ENCODE data around the gene LARGE1. TPM values are rescaled to one million over a fixed set of nuclear protein-coding genes. Genes with fewer than 3 reads are reported as not detected.

The LARGE1 gene
- total RNA-seq, 1 donor from 2014 or later = 81.2 TPM

- Mint-ChIP-seq H3K27ac (ENCODE audit: unreplicated experiment) (no peak overlapping the region), H3K36me3 (ENCODE audit: unreplicated experiment) (peaks cover 13% of the 10 kb centered on the region), H3K4me3 (ENCODE audit: unreplicated experiment) (no peak overlapping the region), H3K9me3 (ENCODE audit: unreplicated experiment) (no peaks in the 10 kb centered on the region), H3K4me1 (ENCODE audit: low read depth, unreplicated experiment) (no peaks in the 10 kb centered on the region), H3K27me3 (ENCODE audit: unreplicated experiment) (no peaks in the 10 kb centered on the region)
- DNase-seq = no peak
- no peak for TF ChIP-seq CTCF (IDR thresholded peaks at IDR 0.05; ENCODE audit: partially characterized antibody, unreplicated experiment)
Measured at GRCh38 chr22:33352768-33353167, 567.5 kb downstream of the LARGE1 start.

GRCh38 chr22:33350961-33351360, 569.3 kb downstream of the LARGE1 start:
- Mint-ChIP-seq H3K4me3 (ENCODE audit: unreplicated experiment) (no peak overlapping the region), H3K27me3 (ENCODE audit: unreplicated experiment) (no peaks in the 10 kb centered on the region), H3K27ac (ENCODE audit: unreplicated experiment) (no peak overlapping the region), H3K36me3 (ENCODE audit: unreplicated experiment) (peaks cover 16% of the 10 kb centered on the region), H3K4me1 (ENCODE audit: low read depth, unreplicated experiment) (no peaks in the 10 kb centered on the region), H3K9me3 (ENCODE audit: unreplicated experiment) (peaks cover 2% of the 10 kb centered on the region)
- no peak for DNase-seq
- no peak for TF ChIP-seq CTCF (IDR thresholded peaks at IDR 0.05; ENCODE audit: partially characterized antibody, unreplicated experiment)

GRCh38 chr22:33350491-33350890, 569.8 kb downstream of the LARGE1 start:
- no peak for TF ChIP-seq CTCF (IDR thresholded peaks at IDR 0.05; ENCODE audit: partially characterized antibody, unreplicated experiment)
- H3K27ac Mint-ChIP-seq (ENCODE audit: unreplicated experiment) = no peak overlapping the region
- peaks cover 3% of the 10 kb centered on the region for H3K9me3 Mint-ChIP-seq (ENCODE audit: unreplicated experiment)
- no peaks in the 10 kb centered on the region for H3K4me1 Mint-ChIP-seq (ENCODE audit: low read depth, unreplicated experiment)
- peaks cover 16% of the 10 kb centered on the region for H3K36me3 Mint-ChIP-seq (ENCODE audit: unreplicated experiment)
- no peak overlapping the region for H3K4me3 Mint-ChIP-seq (ENCODE audit: unreplicated experiment)
- H3K27me3 Mint-ChIP-seq (ENCODE audit: unreplicated experiment) = no peaks in the 10 kb centered on the region
- no peak for DNase-seq

GRCh38 chr22:33347002-33347401, 573.3 kb downstream of the LARGE1 start:
- no peak for TF ChIP-seq CTCF (IDR thresholded peaks at IDR 0.05; ENCODE audit: partially characterized antibody, unreplicated experiment)
- Mint-ChIP-seq H3K27ac (ENCODE audit: unreplicated experiment) (no peak overlapping the region), H3K9me3 (ENCODE audit: unreplicated experiment) (peaks cover 3% of the 10 kb centered on the region), H3K36me3 (ENCODE audit: unreplicated experiment) (peaks cover 16% of the 10 kb centered on the region), H3K27me3 (ENCODE audit: unreplicated experiment) (no peaks in the 10 kb centered on the region), H3K4me3 (ENCODE audit: unreplicated experiment) (no peak overlapping the region), H3K4me1 (ENCODE audit: low read depth, unreplicated experiment) (no peaks in the 10 kb centered on the region)
- DNase-seq = no peak

- H3K9me3 Mint-ChIP-seq (ENCODE audit: unreplicated experiment) = peaks cover 3% of the 10 kb centered on the region
- peaks cover 3% of the 10 kb centered on the region for H3K27me3 Mint-ChIP-seq (ENCODE audit: unreplicated experiment)
- no peak overlapping the region for H3K4me3 Mint-ChIP-seq (ENCODE audit: unreplicated experiment)
- H3K36me3 Mint-ChIP-seq (ENCODE audit: unreplicated experiment) = peaks cover 4% of the 10 kb centered on the region
- no peak overlapping the region for H3K27ac Mint-ChIP-seq (ENCODE audit: unreplicated experiment)
- no peak for TF ChIP-seq CTCF (IDR thresholded peaks at IDR 0.05; ENCODE audit: partially characterized antibody, unreplicated experiment)
- no peaks in the 10 kb centered on the region for H3K4me1 Mint-ChIP-seq (ENCODE audit: low read depth, unreplicated experiment)
- DNase-seq = no peak
Measured at GRCh38 chr22:33341611-33342010, 578.7 kb downstream of the LARGE1 start.

Data from glutamatergic neuron (in vitro differentiated cells).